Liver (tissue), 9 donors: ENCODE results near the gene FUT2. TPM values are rescaled to one million over a fixed set of nuclear protein-coding genes. Genes with fewer than 3 reads are reported as not detected.
A peak's percentile ranks its signal among the peaks of the same experiment; 100 is the strongest.

ENCODE experiments used
- DNase-seq: peaks from one replicate; pipeline ENCODE4 v3.0.0-alpha.2; 2017; ENCODE audit warnings: low spot score
- H3K27ac ChIP-seq, 2 donors: one replicate each; pipeline ENCODE4 v1.7.0; 2013; ENCODE audit warnings: inconsistent platforms in 2 of 2, low read length in 2 of 2, control low read depth in 1 of 2, low read depth in 1 of 2, mild to moderate bottlenecking in 1 of 2
- H3K27me3 ChIP-seq, 4 donors: one replicate each; pipeline versions ENCODE4 v1.6.1 to v1.7.0; 2013; ENCODE audit warnings: low read length in 3 of 4, inconsistent platforms in 1 of 4, mild to moderate bottlenecking in 1 of 4, moderate library complexity in 1 of 4; ENCODE audit not compliant: control insufficient read depth in 4 of 4, insufficient read depth in 4 of 4
- H3K36me3 ChIP-seq, 4 donors: one replicate each; pipeline versions ENCODE4 v1.6.1 to v1.7.0; 2013; ENCODE audit warnings: low read length in 3 of 4, mild to moderate bottlenecking in 3 of 4, low read depth in 1 of 4, moderate library complexity in 1 of 4; ENCODE audit not compliant: control insufficient read depth in 4 of 4, insufficient read depth in 3 of 4
- H3K4me1 ChIP-seq, 4 donors: one replicate each; pipeline versions ENCODE4 v1.6.1 to v1.7.0; 2013; ENCODE audit warnings: low read length in 3 of 4, mild to moderate bottlenecking in 3 of 4, moderate library complexity in 1 of 4; ENCODE audit not compliant: control insufficient read depth in 4 of 4, insufficient read depth in 4 of 4
- H3K4me3 ChIP-seq, 3 donors: one replicate each; pipeline versions ENCODE4 v1.6.1 to v1.7.0; 2013; ENCODE audit warnings: low read length in 3 of 3, control low read depth in 1 of 3, low read depth in 1 of 3, mild to moderate bottlenecking in 1 of 3
- H3K9ac ChIP-seq, 2 donors: one replicate each; pipeline ENCODE4 v1.7.0; 2013; ENCODE audit warnings: low read length in 2 of 2, mild to moderate bottlenecking in 2 of 2, moderate library complexity in 2 of 2, control low read depth in 1 of 2, low read depth in 1 of 2
- H3K9me3 ChIP-seq, 4 donors: one replicate each; pipeline versions ENCODE4 v1.6.1 to v1.7.0; 2013; ENCODE audit warnings: low read length in 3 of 4; ENCODE audit not compliant: control insufficient read depth in 4 of 4
- CTCF ChIP-seq: fragments of 150-350 bp; IDR thresholded peaks from 2 replicates; pipeline ENCODE4 v1.5.1; 2017; ENCODE audit warnings: improper control_type of control experiment, low read depth, low read length; ENCODE audit not compliant: missing input control
- EGR1 ChIP-seq, 2 donors: IDR thresholded peaks; 2 replicates each; pipeline ENCODE4 v1.6.1; 2016 to 2018; ENCODE audit warnings: antibody characterized with exemption in 2 of 2, low read depth in 2 of 2
- FOXA1 ChIP-seq: IDR thresholded peaks from 2 replicates; pipeline ENCODE4 v1.6.1; 2016; ENCODE audit warnings: antibody characterized with exemption
- FOXA2 ChIP-seq: IDR thresholded peaks from 2 replicates; pipeline ENCODE4 v1.6.1; 2016; ENCODE audit warnings: antibody characterized with exemption
- GABPA ChIP-seq, 2 donors: IDR thresholded peaks in 1 of 2; conservative IDR thresholded peaks in 1 of 2; 2 replicates each; pipeline ENCODE4 v1.6.1; 2016; ENCODE audit warnings: antibody characterized with exemption in 2 of 2, mild to moderate bottlenecking in 1 of 2, moderate library complexity in 1 of 2
- HNF4A ChIP-seq, 2 donors: conservative IDR thresholded peaks; 2 replicates each; pipeline ENCODE4 v1.6.1; 2016; ENCODE audit warnings: antibody characterized with exemption in 2 of 2, mild to moderate bottlenecking in 2 of 2
- HNF4G ChIP-seq: IDR thresholded peaks from 2 replicates; pipeline ENCODE4 v1.6.1; 2016; ENCODE audit warnings: antibody characterized with exemption
- JUND ChIP-seq, 2 donors: IDR thresholded peaks; 2 replicates each; pipeline ENCODE4 v1.6.1; 2016; ENCODE audit warnings: antibody characterized with exemption in 2 of 2
- NR2F2 ChIP-seq: IDR thresholded peaks from 2 replicates; pipeline ENCODE4 v1.6.1; 2016; ENCODE audit warnings: antibody characterized with exemption
- RAD21 ChIP-seq, 2 donors: IDR thresholded peaks; 2 replicates each; pipeline ENCODE4 v1.6.1; 2016; ENCODE audit warnings: antibody characterized with exemption in 2 of 2, mild to moderate bottlenecking in 2 of 2
- REST ChIP-seq: IDR thresholded peaks from 2 replicates; pipeline ENCODE4 v1.6.1; 2016; ENCODE audit warnings: antibody characterized with exemption, mild to moderate bottlenecking
- RXRA ChIP-seq, 2 donors: IDR thresholded peaks; 2 replicates each; pipeline ENCODE4 v1.6.1; 2017 to 2018; ENCODE audit warnings: antibody characterized with exemption in 2 of 2, mild to moderate bottlenecking in 1 of 2
- SP1 ChIP-seq: IDR thresholded peaks from 2 replicates; pipeline ENCODE4 v1.6.1; 2018; ENCODE audit warnings: antibody characterized with exemption, mild to moderate bottlenecking
- TAF1 ChIP-seq: conservative IDR thresholded peaks from 2 replicates; pipeline ENCODE4 v1.6.1; 2016; ENCODE audit warnings: antibody characterized with exemption, mild to moderate bottlenecking
- YY1 ChIP-seq: IDR thresholded peaks from 2 replicates; pipeline ENCODE4 v1.6.1; 2016; ENCODE audit warnings: antibody characterized with exemption, mild to moderate bottlenecking
- WGBS: extraction: QIAGEN DNeasy Blood & Tissue Kit; methylation state at CpG from one replicate; pipeline ENCODE4 v1.1.7; 2013; 5-methylcytosine and 5-hydroxymethylcytosine counted together
- polyA plus RNA-seq, 2 donors: library from polyadenylated mRNA; stranded (reverse) in 1 of 2; unstranded in 1 of 2; fragments of 200-250 nt in 1 of 2; fragments of >200 nt in 1 of 2; fragmentation: Nextera tagmentation in 1 of 2; extraction: Ambion mirVana in 1 of 2; gene quantifications; one replicate each; pipeline versions ENCODE4 v1.2.1 to v1.2.3, GENCODE V29; 2013 to 2015
- total RNA-seq, 2 donors: library from RNA; depleted of rRNA; stranded (reverse); fragments of >200 nt; gene quantifications; one replicate each; pipeline ENCODE4 v1.2.3, GENCODE V29; 2014
- TF ChIP-seq, protein P1 (sequence below): IDR thresholded peaks from 2 replicates; pipeline ENCODE4 v1.6.1; 2016; ENCODE audit warnings: antibody characterized with exemption
- TF ChIP-seq, protein P2 (sequence below): IDR thresholded peaks from 2 replicates; pipeline ENCODE4 v1.6.1; 2016; ENCODE audit warnings: antibody characterized with exemption
- TF ChIP-seq, protein P3 (sequence below): IDR thresholded peaks from 2 replicates; pipeline ENCODE4 v1.6.1; 2016; ENCODE audit warnings: antibody characterized with exemption
- donor health status: healthy.
- donor health status: healthy.
- donor health status: healthy.
- donor health status: healthy.
- donor health status: healthy.

FUT2 gene
- total and polyA plus RNA-seq, 4 donors, result 0.02 to 0.38 (median 0.05) TPM; not detected in 1

GRCh38 chr19:48713864-48714755 is 18.3 kb downstream of the FUT2 start:
- Histone ChIP-seq H3K27me3 (no peaks in the 10 kb centered on the region), H3K9ac (peak overlapping the region; percentile 77 to 94), H3K36me3 (no peaks in the 10 kb centered on the region), H3K4me3 (peak overlapping the region; percentile 44 to 72 (median 61)), H3K27ac (peak overlapping the region; percentile 82 to 89), H3K4me1 (peaks cover 0 to 29% (median 18%) of the 10 kb centered on the region in 4 donors), H3K9me3 (no peaks in the 10 kb centered on the region)
- DNase-seq, result peak; percentile 98
- TF ChIP-seq, protein P1, sequence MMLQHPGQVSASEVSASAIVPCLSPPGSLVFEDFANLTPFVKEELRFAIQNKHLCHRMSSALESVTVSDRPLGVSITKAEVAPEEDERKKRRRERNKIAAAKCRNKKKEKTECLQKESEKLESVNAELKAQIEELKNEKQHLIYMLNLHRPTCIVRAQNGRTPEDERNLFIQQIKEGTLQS, result no peak
- no peak for TF ChIP-seq CTCF
- TF ChIP-seq HNF4A (conservative IDR thresholded peaks at IDR 0.05), result peak; percentile 34 to 69
- no peak for TF ChIP-seq REST
- peak; percentile 38 to 65 for TF ChIP-seq EGR1 (IDR thresholded peaks at IDR 0.05; ENCODE audit: low read depth in 2 of 2)
- TF ChIP-seq RXRA (IDR thresholded peaks at IDR 0.05), result peak; percentile 98
- TF ChIP-seq, protein P2, sequence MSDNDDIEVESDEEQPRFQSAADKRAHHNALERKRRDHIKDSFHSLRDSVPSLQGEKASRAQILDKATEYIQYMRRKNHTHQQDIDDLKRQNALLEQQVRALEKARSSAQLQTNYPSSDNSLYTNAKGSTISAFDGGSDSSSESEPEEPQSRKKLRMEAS, result peak; percentile 30
- peak; percentile 83 for TF ChIP-seq YY1
- peak in 1 of 2 donors; percentile 56 for TF ChIP-seq GABPA (IDR thresholded peaks at IDR 0.05 in 1 of 2, conservative IDR thresholded peaks at IDR 0.05 in 1 of 2)
- TF ChIP-seq, protein P3, sequence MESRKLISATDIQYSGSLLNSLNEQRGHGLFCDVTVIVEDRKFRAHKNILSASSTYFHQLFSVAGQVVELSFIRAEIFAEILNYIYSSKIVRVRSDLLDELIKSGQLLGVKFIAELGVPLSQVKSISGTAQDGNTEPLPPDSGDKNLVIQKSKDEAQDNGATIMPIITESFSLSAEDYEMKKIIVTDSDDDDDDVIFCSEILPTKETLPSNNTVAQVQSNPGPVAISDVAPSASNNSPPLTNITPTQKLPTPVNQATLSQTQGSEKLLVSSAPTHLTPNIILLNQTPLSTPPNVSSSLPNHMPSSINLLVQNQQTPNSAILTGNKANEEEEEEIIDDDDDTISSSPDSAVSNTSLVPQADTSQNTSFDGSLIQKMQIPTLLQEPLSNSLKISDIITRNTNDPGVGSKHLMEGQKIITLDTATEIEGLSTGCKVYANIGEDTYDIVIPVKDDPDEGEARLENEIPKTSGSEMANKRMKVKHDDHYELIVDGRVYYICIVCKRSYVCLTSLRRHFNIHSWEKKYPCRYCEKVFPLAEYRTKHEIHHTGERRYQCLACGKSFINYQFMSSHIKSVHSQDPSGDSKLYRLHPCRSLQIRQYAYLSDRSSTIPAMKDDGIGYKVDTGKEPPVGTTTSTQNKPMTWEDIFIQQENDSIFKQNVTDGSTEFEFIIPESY, result peak; percentile 39
- peak; percentile 7 to 57 for TF ChIP-seq RAD21 (IDR thresholded peaks at IDR 0.05)
- peak in 1 of 2 donors; percentile 26 for TF ChIP-seq JUND (IDR thresholded peaks at IDR 0.05)
- no peak for TF ChIP-seq TAF1
- TF ChIP-seq FOXA1, result no peak
- TF ChIP-seq SP1, result peak; percentile 96
- TF ChIP-seq HNF4G, result peak; percentile 33
- peak; percentile 89 for TF ChIP-seq NR2F2
- TF ChIP-seq FOXA2, result no peak
- under 1% methylated on average over 67 of the region's 67 CpGs for whole genome bisulfite sequencing
